SK-N-MC (cell line): ENCODE measurements around the gene SMARCA4.
"Not testable (repeated sequence)": the region's sequence is repeated elsewhere in the genome, so short reads cannot be mapped to it uniquely, and the experiment has no call there.

Source experiments
- DNase-seq: peaks from one replicate; pipeline ENCODE4 v3.0.0-alpha.2; 2011; ENCODE audit warnings: low read depth, low spot score
- H3K27ac ChIP-seq: fragments of 200-600 bp; sonication (generic); 2 replicates; pipeline ENCODE4 v1.5.1; 2016; ENCODE audit warnings: mixed run types
- H3K36me3 ChIP-seq: fragments of 200-600 bp; sonication (generic); 2 replicates; pipeline ENCODE4 v1.6.1; 2017; ENCODE audit warnings: antibody characterized with exemption, low read length, mixed read lengths; ENCODE audit not compliant: insufficient read depth
- H3K4me3 ChIP-seq: fragments of 200-600 bp; sonication (generic); 2 replicates; pipeline ENCODE4 v1.5.1; 2016
- H3K9ac ChIP-seq: fragments of 200-600 bp; sonication (generic); 2 replicates; pipeline ENCODE4 v1.8.0; 2017; ENCODE audit warnings: mixed run types, mixed read lengths; ENCODE audit not compliant: insufficient read length
- H3K9me3 ChIP-seq: fragments of 200-600 bp; sonication (generic); 2 replicates; pipeline ENCODE4 v1.6.1; 2017; ENCODE audit warnings: low read depth, mild to moderate bottlenecking, antibody characterized with exemption, low read length, moderate library complexity, mixed read lengths
- EZH2 ChIP-seq: fragments of 200-600 bp; sonication (generic); IDR thresholded peaks from one replicate; pipeline ENCODE4 v1.6.1; 2017; ENCODE audit warnings: antibody characterized with exemption
- FOXP2 ChIP-seq: optimal IDR thresholded peaks from 2 replicates; pipeline ENCODE3; 2011; ENCODE audit warnings: mild to moderate bottlenecking, moderate library complexity; ENCODE audit not compliant: insufficient read depth; ENCODE audit errors: extremely low read length, control extremely low read depth
- POLR2AphosphoS5 ChIP-seq: IDR thresholded peaks from 2 replicates; pipeline ENCODE4 v1.6.1; 2012; ENCODE audit warnings: mild to moderate bottlenecking, low read depth, low read length, borderline replicate concordance

Gene SMARCA4

GRCh38 chr19:11090997-11091702 is 130.3 kb downstream of the SMARCA4 start:
- peak overlapping the region; percentile 96 for H3K4me3 ChIP-seq
- H3K9ac ChIP-seq = peak overlapping the region; percentile 96
- no peak for DNase-seq
- H3K27ac ChIP-seq = peak overlapping the region; percentile 86
- TF ChIP-seq FOXP2 (no peak), EZH2 (no peak), POLR2AphosphoS5 (no peak)
- H3K36me3 ChIP-seq = peaks cover 54% of the 10 kb centered on the region
- H3K9me3 ChIP-seq = no peaks in the 10 kb centered on the region

GRCh38 chr19:11091703-11092153 is 130.9 kb downstream of the SMARCA4 start:
- Histone ChIP-seq H3K4me3 (peak overlapping the region; percentile 96), H3K27ac (0 out of 2 replicates have a peak overlapping the region, but pooled peaks have one; percentile 86), H3K9ac (peak overlapping the region; percentile 96), H3K9me3 (no peaks in the 10 kb centered on the region), H3K36me3 (peaks cover 59% of the 10 kb centered on the region)
- DNase-seq = no peak
- no peak for TF ChIP-seq FOXP2

GRCh38 chr19:11092181-11092538 is 131.3 kb downstream of the SMARCA4 start:
- Histone ChIP-seq H3K27ac (no peak overlapping the region), H3K4me3 (no peak overlapping the region; the same call in 1 of the 2 replicates), H3K9ac (no peak overlapping the region), H3K36me3 (peaks cover 63% of the 10 kb centered on the region), H3K9me3 (no peaks in the 10 kb centered on the region)
- TF ChIP-seq FOXP2 = no peak
- no peak for TF ChIP-seq EZH2
- no peak for TF ChIP-seq POLR2AphosphoS5
- DNase-seq = no peak

- Histone ChIP-seq H3K4me3 (no peak overlapping the region), H3K27ac (no peak overlapping the region), H3K36me3 (peaks cover 78% of the 10 kb centered on the region), H3K9ac (no peak overlapping the region), H3K9me3 (no peaks in the 10 kb centered on the region)
- no peak for TF ChIP-seq FOXP2
- TF ChIP-seq POLR2AphosphoS5 = no peak
- TF ChIP-seq EZH2 = no peak
- no peak for DNase-seq
These were observed 132.9 kb downstream of the SMARCA4 start for GRCh38 chr19:11093689-11094238.

- H3K4me3 ChIP-seq = no peak overlapping the region
- no peak for DNase-seq
- TF ChIP-seq FOXP2 = no peak
- TF ChIP-seq EZH2 = no peak
- no peaks in the 10 kb centered on the region for H3K9me3 ChIP-seq
- H3K36me3 ChIP-seq = peaks cover 85% of the 10 kb centered on the region
- no peak overlapping the region for H3K27ac ChIP-seq
- no peak overlapping the region for H3K9ac ChIP-seq
These were observed 133.7 kb downstream of the SMARCA4 start for GRCh38 chr19:11094520-11094894.

- 0 out of 2 replicates have a peak overlapping the region, but pooled peaks have one; percentile 32 for H3K27ac ChIP-seq
- H3K36me3 ChIP-seq = peaks cover 94% of the 10 kb centered on the region
These were observed 135.5 kb downstream of the SMARCA4 start for GRCh38 chr19:11096210-11096841.

GRCh38 chr19:11097367-11097766 is 136.5 kb downstream of the SMARCA4 start:
- H3K27ac ChIP-seq, H3K9ac ChIP-seq, DNase-seq, H3K4me3 ChIP-seq, H3K9me3 ChIP-seq: not testable (repeated sequence)
- peaks cover 95% of the 10 kb centered on the region for H3K36me3 ChIP-seq

More at GRCh38 chr19:11096210-11096841, 135.5 kb downstream of the SMARCA4 start:
- Histone ChIP-seq H3K9ac (no peak overlapping the region), H3K9me3 (no peaks in the 10 kb centered on the region), H3K4me3 (no peak overlapping the region)
- TF ChIP-seq FOXP2 (no peak), EZH2 (no peak), POLR2AphosphoS5 (no peak)
- no peak for DNase-seq

GRCh38 chr19:11098327-11098726 is 137.5 kb downstream of the SMARCA4 start:
- peaks cover 95% of the 10 kb centered on the region for H3K36me3 ChIP-seq
- H3K27ac ChIP-seq = 0 out of 2 replicates have a peak overlapping the region, but pooled peaks have one; percentile 10

GRCh38 chr19:11098861-11099260 is 138.0 kb downstream of the SMARCA4 start:
- Histone ChIP-seq H3K9ac (no peak overlapping the region), H3K36me3 (peaks cover 95% of the 10 kb centered on the region), H3K27ac (0 out of 2 replicates have a peak overlapping the region, but pooled peaks have one; percentile 10), H3K4me3 (no peak overlapping the region), H3K9me3 (no peaks in the 10 kb centered on the region)
- no peak for DNase-seq
- TF ChIP-seq FOXP2 (no peak), POLR2AphosphoS5 (no peak), EZH2 (no peak)

More at GRCh38 chr19:11098327-11098726, 137.5 kb downstream of the SMARCA4 start:
- no peaks in the 10 kb centered on the region for H3K9me3 ChIP-seq
- TF ChIP-seq FOXP2 = no peak
- no peak for TF ChIP-seq EZH2
- no peak for TF ChIP-seq POLR2AphosphoS5
- H3K9ac ChIP-seq = no peak overlapping the region
- H3K4me3 ChIP-seq = no peak overlapping the region
- no peak for DNase-seq
